ENCODE results near the gene COL12A1. TPM values are rescaled to one million over a fixed set of nuclear protein-coding genes. Genes with fewer than 3 reads are reported as not detected.

Gene COL12A1
- not detected for total RNA-seq
- polyA plus RNA-seq (2013, experiment 1 of 2): 0.03 TPM
- 12.1 TPM for polyA plus RNA-seq (2013, experiment 2 of 2)
- total RNA-seq: 0 to 0.46 (median 0.07) reads per million in 172 experiments

- peak in 2 of 14 experiments; percentile 17 to 22 for DNase-seq
- no peak for ATAC-seq (ENCODE audit: poor library complexity)
- peaks cover 64 to 80% of the 10 kb centered on the region in 2 experiments for H3K27me3 ChIP-seq (ENCODE audit: control insufficient read depth in 1 of 2, insufficient read depth in 2 of 2, low read length in 2 of 2)
- intact Hi-C loops (cut with DNase I, micrococcal nuclease): loop anchor here in 1 of 2 experiments (2.0 kb wide), 1 partner anchor 1115 kb away; no protein-coding TSS in a partner anchor
- H3K36me3 ChIP-seq (ENCODE audit: insufficient read depth, low read length): no peaks in the 10 kb centered on the region
- Mint-ChIP-seq H3K9me3 (no peaks in the 10 kb centered on the region), H3K27ac (no peak within 1 kb of the TSS), H3K27me3 (peaks cover 94% of the 10 kb centered on the region), H3K4me3 (peak within 1 kb of the TSS; percentile 76), H3K4me1 (ENCODE audit: low read depth) (peaks cover 63% of the 10 kb centered on the region), H3K36me3 (ENCODE audit: low read depth) (no peaks in the 10 kb centered on the region)
- peak within 1 kb of the TSS; percentile 16 for H3K4me3 ChIP-seq (ENCODE audit: low read length)
- no peak within 1 kb of the TSS for H3K27ac ChIP-seq (ENCODE audit: low read depth in 1 of 2, low read length in 2 of 2)
- peaks cover 62% of the 10 kb centered on the region for H3K4me1 ChIP-seq (ENCODE audit: insufficient read depth, low read length)
- POLR2A ChIA-PET: interaction anchor here (0.6 kb wide), 1 partner anchor 37 kb away, joined by 3 read pairs; the partner anchor contains the start of gene COX7A2
- CTCF ChIA-PET: no interaction called here
- no peak for TF ChIP-seq CTCF (IDR thresholded peaks at IDR 0.05)
- H3K9me3 ChIP-seq (ENCODE audit: control insufficient read depth in 1 of 2, insufficient read depth in 1 of 2, low read length in 2 of 2): peaks cover 0 to 16% of the 10 kb centered on the region in 2 experiments
These were observed at the start of gene COL12A1 for GRCh38 chr6:75205776-75206575. TSS of gene COL12A1 (minus strand) at chr6:75206053. CDS start at chr6:75202792, 3,261 bp downstream.

DNA sequence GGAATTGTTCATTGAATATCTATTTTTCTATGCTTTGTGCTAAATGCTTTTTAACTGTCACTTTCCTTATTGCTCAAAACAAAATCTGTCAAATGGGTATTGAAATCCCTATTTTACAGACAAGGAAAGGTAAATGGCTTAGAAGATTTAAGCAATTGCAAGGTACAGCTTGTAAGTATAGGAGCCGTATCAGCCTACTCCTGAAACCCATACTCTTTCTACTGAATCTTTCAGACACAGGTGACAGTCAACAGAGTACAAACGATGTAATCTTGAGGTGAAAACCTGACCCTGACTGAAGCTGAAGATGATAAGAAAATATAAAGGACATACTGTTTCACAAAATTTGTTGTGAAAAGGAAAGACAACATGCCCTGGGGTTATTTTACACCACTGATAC, 44.7 kb upstream of the COL12A1 start:
- peaks cover 11% of the 10 kb centered on the region for H3K27me3 Mint-ChIP-seq
- ChIA-PET CTCF (no interaction called here), POLR2A (interaction anchor here (1.3 kb wide), 1 partner anchor 12 kb away, joined by 3 read pairs; no protein-coding TSS in a partner anchor)
- Histone ChIP-seq H3K27me3 (ENCODE audit: control insufficient read depth in 1 of 2, insufficient read depth in 2 of 2, low read length in 2 of 2) (no peaks in the 10 kb centered on the region), H3K27ac (ENCODE audit: low read depth in 1 of 2, low read length in 2 of 2) (no peak overlapping the region), H3K4me3 (ENCODE audit: low read length) (no peak overlapping the region), H3K9me3 (ENCODE audit: control insufficient read depth in 1 of 2, insufficient read depth in 1 of 2, low read length in 2 of 2) (no peaks in the 10 kb centered on the region), H3K36me3 (ENCODE audit: insufficient read depth, low read length) (peaks cover 5% of the 10 kb centered on the region), H3K4me1 (ENCODE audit: insufficient read depth, low read length) (no peaks in the 10 kb centered on the region)
- H3K36me3 Mint-ChIP-seq (ENCODE audit: low read depth): peaks cover 18% of the 10 kb centered on the region
- ATAC-seq (ENCODE audit: poor library complexity): no peak
- no peak overlapping the region for H3K4me3 Mint-ChIP-seq
- no peak for TF ChIP-seq CTCF (IDR thresholded peaks at IDR 0.05)
- no peak overlapping the region for H3K27ac Mint-ChIP-seq
- no peaks in the 10 kb centered on the region for H3K9me3 Mint-ChIP-seq
- peaks cover 3% of the 10 kb centered on the region for H3K4me1 Mint-ChIP-seq (ENCODE audit: low read depth)
- intact Hi-C loops (cut with DNase I, micrococcal nuclease): no loop called here
- no peak for DNase-seq

DNA sequence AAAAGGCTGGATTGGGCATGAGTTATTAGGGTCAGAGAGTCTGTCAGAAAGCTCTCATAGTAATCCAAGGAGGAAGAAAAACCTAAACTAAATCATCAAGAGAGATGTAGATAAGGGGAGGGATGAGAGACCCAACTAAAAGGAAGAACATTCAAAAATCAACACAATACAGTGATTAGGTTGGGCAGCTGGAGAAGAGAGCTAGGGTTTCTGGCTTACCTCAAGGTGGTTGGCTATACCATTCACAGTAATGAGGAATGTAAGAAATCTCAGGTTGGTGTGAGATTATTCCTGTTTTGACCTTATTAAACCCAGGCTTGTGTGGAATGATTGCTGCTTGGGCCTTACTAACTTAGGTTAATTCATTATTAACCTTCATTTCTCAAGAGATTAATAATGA, 44.0 kb upstream of the COL12A1 start:
- Histone ChIP-seq H3K27ac (ENCODE audit: low read depth in 1 of 2, low read length in 2 of 2) (no peak overlapping the region), H3K27me3 (ENCODE audit: control insufficient read depth in 1 of 2, insufficient read depth in 2 of 2, low read length in 2 of 2) (no peaks in the 10 kb centered on the region), H3K4me1 (ENCODE audit: insufficient read depth, low read length) (no peaks in the 10 kb centered on the region), H3K9me3 (ENCODE audit: control insufficient read depth in 1 of 2, insufficient read depth in 1 of 2, low read length in 2 of 2) (no peaks in the 10 kb centered on the region), H3K36me3 (ENCODE audit: insufficient read depth, low read length) (no peaks in the 10 kb centered on the region), H3K4me3 (ENCODE audit: low read length) (no peak overlapping the region)
- ChIA-PET POLR2A (no interaction called here), CTCF (no interaction called here)
- DNase-seq (no peak), ATAC-seq (ENCODE audit: poor library complexity) (no peak)
- Mint-ChIP-seq H3K27me3 (peaks cover 13% of the 10 kb centered on the region), H3K9me3 (no peaks in the 10 kb centered on the region), H3K4me3 (no peak overlapping the region), H3K27ac (no peak overlapping the region), H3K36me3 (ENCODE audit: low read depth) (peaks cover 12% of the 10 kb centered on the region), H3K4me1 (ENCODE audit: low read depth) (peaks cover 5% of the 10 kb centered on the region)
- TF ChIP-seq CTCF (IDR thresholded peaks at IDR 0.05): no peak
- intact Hi-C loops (cut with DNase I, micrococcal nuclease): loop anchor here in 1 of 2 experiments (10.0 kb wide), 2 partner anchors 1595 to 1785 kb away; partner anchors contain the start of genes MTO1 and SLC17A5
